Hippocampal formation (tissue), 2 donors: ENCODE results near the gene CCDC124.
"Not testable (repeated sequence)": the region's sequence is repeated elsewhere in the genome, so short reads cannot be mapped to it uniquely, and the experiment has no call there.

Experiments
- DNase-seq, 2 donors: peaks; one replicate each; lab custom pipeline; 2025; lab: John Stamatoyannopoulos, UW

The CCDC124 gene, protein sequence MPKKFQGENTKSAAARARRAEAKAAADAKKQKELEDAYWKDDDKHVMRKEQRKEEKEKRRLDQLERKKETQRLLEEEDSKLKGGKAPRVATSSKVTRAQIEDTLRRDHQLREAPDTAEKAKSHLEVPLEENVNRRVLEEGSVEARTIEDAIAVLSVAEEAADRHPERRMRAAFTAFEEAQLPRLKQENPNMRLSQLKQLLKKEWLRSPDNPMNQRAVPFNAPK

DNA sequence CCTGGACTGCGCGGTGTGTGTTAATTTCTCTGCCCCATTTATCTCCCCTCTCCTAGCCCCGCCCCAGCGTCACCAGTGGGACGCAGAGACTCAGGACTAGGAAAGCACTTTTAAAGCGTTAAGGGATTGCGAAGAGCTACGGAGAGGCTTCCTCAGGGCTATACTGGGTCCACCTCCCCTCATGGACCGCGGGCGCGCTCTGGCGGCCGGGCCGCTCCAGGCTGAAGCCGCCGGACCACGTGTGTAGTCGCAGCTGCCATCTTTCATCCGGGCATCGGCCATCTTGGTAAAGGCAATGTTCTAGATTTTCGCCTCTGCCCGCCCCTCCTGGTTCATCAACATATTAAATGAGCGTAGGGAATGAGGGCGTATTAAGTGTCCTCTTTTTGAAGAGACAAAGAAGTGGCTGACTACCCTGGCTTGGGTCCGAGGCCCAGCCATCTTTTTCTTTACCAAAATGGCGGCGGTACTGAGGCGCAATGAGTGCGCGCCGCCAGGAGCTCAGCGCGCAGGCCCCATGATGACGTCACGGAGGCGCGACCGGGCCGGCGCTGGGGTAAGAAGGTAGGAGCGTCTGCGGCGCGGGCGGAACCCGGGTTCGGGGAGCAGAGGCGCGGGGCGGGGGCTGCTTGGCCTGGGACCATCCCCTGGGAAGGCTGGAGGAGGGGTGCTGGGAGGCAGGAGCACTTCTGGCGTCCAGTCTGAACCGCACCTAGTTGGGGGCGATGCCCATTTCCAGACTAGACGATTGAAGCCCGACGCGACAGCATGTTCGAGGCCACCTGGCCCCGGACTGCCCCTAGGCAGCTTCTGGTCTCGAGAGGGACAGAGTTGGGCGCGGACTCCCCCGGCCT is at the start of gene CCDC124:
Gene CCDC124, plus strand, starts transcription at position 531 of the 854 bp plus-strand sequence. CDS start 3,406 bp downstream, outside the sequence.
- peak; percentile 85 to 87 for DNase-seq

GRCh38 chr19:17883627-17884410 is 49.0 kb upstream of the CCDC124 start:
- no peak for DNase-seq

GRCh38 chr19:17886515-17886914 is 46.3 kb upstream of the CCDC124 start:
- no peak for DNase-seq

DNA sequence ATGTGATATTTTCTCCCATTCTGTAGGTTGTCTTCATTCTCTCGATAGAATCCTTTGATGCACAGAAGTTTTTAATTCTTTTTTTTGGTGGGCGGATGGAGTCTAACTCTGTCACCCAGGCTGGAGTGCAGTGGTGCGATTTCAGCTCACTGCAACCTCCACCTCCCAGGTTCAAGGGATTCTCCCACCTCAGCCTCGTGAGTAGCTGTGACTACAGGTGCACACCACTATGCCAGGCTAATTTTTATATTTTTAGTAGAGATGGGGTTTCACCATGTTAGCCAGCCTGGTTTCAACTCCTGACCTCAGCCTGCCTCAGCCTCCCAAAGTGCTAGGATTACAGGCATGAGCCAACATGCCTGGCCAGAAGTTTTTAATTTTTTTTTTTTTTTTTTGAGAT is 45.6 kb upstream of the CCDC124 start:
- DNase-seq = not testable (repeated sequence)

DNA sequence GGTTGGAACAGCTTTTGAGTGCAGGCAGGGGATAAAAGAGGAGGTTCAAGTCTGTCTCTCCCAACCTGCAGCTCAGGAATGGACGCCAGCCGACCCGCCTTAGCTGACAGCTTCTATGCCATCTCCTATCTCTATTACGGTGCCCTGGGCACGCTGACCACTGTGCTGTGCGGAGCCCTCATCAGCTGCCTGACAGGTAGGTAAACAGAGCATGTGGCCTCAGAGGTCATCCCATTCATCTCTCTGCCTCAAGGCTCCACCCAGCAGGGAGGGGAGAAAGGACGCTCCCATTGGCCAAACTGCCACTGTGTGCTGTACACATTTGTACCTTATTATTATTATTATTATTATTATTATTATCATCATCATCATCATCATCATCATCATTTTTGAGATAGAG is 44.6 kb upstream of the CCDC124 start:
- no peak for DNase-seq

DNA sequence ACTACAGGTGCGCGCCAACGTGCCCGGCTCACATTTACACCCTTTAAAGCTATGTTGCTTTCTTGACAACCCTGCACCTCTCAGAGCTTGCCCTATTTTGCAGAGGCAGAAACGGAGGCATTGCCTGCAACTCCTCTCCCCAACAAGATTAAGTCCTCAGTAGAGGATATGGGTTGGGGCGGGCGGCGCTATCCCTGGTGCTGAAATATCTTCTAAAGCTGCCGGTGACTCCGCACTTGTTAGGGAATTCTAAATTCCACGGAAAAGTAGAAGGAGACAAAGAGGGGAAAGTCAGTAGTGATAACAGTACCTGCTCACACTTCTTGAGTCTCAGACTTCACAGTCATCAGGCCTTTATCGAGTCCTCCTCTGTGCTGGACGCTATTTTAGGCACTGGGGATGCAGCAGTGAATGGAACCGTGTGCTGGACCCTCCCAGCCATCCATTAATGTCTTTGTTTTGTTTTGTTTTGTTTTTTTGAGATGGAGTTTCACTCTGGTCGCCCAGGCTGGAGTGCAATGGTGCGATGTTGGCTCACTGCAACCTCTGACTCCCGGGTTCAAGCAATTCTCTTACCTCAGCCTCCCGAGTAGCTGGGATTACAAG is 43.1 kb upstream of the CCDC124 start:
- no peak for DNase-seq

DNA sequence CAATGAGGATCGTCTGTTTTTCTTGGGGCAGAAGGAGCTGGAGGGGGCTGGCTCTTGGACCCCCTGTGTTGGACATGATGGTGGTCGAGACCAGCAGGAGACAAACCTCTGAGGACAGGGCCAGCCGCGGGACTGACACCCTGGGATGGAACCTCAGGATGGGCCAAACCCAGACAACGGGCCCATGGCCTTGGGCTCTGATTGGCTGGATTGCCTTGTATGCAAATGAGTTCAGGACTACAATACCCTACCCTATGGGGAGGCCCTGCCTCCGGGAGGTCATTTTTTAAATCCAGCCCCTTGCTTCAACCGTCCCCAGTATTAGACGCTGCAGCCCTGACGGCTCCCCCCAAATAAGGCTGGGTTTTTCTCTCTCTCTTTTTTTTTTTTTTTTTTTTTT is 39.0 kb upstream of the CCDC124 start:
- DNase-seq = no peak

- no peak for DNase-seq
Measured at GRCh38 chr19:17902701-17903100, 30.1 kb upstream of the CCDC124 start.

- DNase-seq = no peak
Measured at GRCh38 chr19:17908244-17908643, 24.6 kb upstream of the CCDC124 start.

GRCh38 chr19:17909003-17909732 is 23.6 kb upstream of the CCDC124 start:
- no peak for DNase-seq

DNA sequence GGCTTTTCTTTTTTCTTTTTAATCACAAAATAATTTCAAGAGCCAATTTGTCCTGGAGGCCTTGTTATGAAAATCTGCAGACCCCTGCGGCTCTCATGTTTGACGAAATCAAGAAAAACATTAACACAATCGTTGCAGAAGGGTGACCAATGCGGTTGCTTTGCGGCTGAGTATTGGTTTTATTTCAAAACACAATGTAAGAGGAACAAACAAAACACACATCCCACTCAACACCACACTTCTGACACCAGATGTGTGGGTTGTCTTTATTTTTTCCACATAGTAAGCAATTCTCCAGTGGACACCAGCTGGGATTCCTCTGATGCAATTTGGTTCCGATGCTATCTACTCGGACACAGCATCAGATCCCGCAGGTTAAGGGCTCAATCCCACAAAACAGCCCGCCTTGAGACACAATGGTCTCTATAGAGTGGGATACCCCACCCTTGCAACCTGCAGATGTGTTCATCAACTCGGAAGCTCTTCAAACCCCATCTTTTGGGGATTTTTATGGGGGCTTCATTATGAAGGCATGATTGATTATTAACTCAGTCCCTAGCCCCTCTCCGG is 21.9 kb upstream of the CCDC124 start:
- no peak for DNase-seq

GRCh38 chr19:17915940-17916593 is 16.7 kb upstream of the CCDC124 start:
- no peak for DNase-seq

GRCh38 chr19:17918151-17918550 is 14.7 kb upstream of the CCDC124 start:
- not testable (repeated sequence) for DNase-seq

- not testable (repeated sequence) for DNase-seq
Measured at GRCh38 chr19:17919122-17919521, 13.7 kb upstream of the CCDC124 start.

GRCh38 chr19:17920527-17920926 is 12.3 kb upstream of the CCDC124 start:
- no peak for DNase-seq

DNA sequence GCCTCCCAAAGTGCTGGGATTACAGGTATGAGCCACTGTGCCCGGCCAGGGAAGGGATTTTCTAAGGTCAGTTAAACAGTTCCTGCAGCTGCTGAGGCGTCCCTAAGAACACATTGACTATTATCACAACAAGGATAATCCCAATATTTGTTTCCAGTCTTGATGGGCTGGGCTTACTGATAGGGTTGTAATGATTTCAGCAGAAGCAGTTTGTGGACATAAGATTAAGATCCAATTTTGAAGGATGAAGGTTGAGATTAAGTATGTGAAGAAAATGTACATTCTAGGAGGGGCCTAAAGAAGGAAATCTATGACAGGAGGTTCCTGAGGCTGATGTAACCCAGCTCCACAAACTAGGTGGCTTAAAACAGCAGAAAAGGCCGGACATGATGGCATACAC is 10.7 kb upstream of the CCDC124 start:
- no peak for DNase-seq

- DNase-seq = no peak
Measured at GRCh38 chr19:17926044-17926443, 6.8 kb upstream of the CCDC124 start.

DNA sequence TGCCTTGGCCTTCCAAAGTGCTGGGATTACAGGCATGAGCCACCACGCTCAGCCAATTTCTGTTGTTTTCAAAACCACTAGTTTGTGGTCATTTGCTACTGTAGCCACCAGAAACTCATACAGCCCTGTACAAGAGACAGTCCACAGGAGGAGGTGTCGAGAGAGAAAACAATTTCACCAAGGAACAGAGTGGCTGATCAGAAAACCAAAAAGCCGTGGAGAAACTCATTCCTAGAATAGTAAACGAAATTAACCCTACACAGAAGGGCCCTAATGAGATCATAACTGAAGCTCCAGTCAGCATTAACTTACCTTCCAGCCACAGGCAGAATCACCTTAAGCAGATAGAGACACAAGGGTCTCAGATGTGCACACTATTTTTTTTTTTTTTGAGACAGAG is 3.8 kb upstream of the CCDC124 start:
- no peak for DNase-seq

DNA sequence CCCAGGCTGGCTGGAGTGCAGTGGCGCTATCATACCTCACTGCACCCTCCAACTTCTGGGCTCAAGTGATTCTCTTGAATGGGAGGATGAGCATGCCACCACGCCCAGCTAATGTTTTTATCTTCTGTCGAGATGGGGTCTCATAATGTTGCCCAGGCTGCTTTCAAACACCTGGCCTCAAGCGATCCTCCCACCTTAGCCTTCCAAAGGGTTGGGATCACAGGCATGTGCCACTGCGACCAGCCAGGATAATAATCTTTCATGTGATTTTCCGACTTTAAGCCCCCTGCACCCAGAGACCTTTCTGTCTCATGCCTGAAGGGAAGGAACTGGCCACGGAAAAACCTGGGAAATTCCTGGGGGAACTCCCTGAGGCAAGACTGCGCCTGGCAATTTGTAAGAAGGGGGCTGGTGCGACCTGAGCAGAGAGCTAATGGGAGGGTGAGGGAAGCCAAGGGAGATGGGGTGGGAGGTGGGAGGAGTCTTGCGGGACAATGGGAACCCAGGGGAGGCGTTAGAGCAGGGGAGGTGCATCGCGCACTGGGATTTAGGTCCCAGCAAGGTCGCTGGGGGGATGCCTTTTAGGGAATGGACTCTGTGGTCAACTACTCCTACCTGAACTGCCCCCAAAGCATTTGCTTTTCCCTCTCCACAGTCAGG is 1.2 kb upstream of the CCDC124 start:
- DNase-seq = no peak
